Smooth muscle cell (in vitro differentiated cells): ENCODE data around the gene NANOG. TPM values are rescaled to one million over a fixed set of nuclear protein-coding genes. Genes with fewer than 3 reads are reported as not detected.
A peak's percentile ranks its signal among the peaks of the same experiment; 100 is the strongest.
"Not testable (repeated sequence)": the region's sequence is repeated elsewhere in the genome, so short reads cannot be mapped to it uniquely, and the experiment has no call there.

Source experiments
- DNase-seq: peaks from one replicate; lab custom pipeline; 2025; ENCODE audit not compliant: unreplicated experiment; lab: John Stamatoyannopoulos, UW
- H2AFZ ChIP-seq: fragments of 200-600 bp; sonication (generic); 2 replicates; pipeline ENCODE4 v1.6.0; 2016; ENCODE audit warnings: antibody characterized with exemption, low read depth, mild to moderate bottlenecking
- H3F3A ChIP-seq: fragments of 200-600 bp; sonication (generic); 2 replicates; pipeline ENCODE4 v1.6.0; 2017; ENCODE audit warnings: antibody characterized with exemption, low read depth
- H3K27ac ChIP-seq: fragments of 200-600 bp; sonication (generic); 2 replicates; pipeline ENCODE4 v1.5.1; 2016; ENCODE audit warnings: low read depth, mild to moderate bottlenecking
- H3K27me3 ChIP-seq: fragments of 200-600 bp; sonication (generic); 2 replicates; pipeline ENCODE4 v1.6.1; 2016; ENCODE audit warnings: low read depth, mild to moderate bottlenecking
- H3K36me3 ChIP-seq: fragments of 200-600 bp; sonication (generic); 2 replicates; pipeline ENCODE4 v1.5.1; 2016; ENCODE audit warnings: low read depth
- H3K4me1 ChIP-seq: fragments of 200-600 bp; sonication (generic); 2 replicates; pipeline ENCODE4 v1.5.1; 2016; ENCODE audit warnings: low read depth
- H3K4me2 ChIP-seq: fragments of 200-600 bp; sonication (generic); 2 replicates; pipeline ENCODE4 v1.6.0; 2016; ENCODE audit warnings: mild to moderate bottlenecking
- H3K4me3 ChIP-seq: fragments of 200-600 bp; sonication (generic); 2 replicates; pipeline ENCODE4 v1.5.1; 2016; ENCODE audit warnings: mild to moderate bottlenecking
- H3K79me2 ChIP-seq: fragments of 200-600 bp; sonication (generic); 2 replicates; pipeline ENCODE4 v1.6.0; 2016; ENCODE audit warnings: low read depth, mild to moderate bottlenecking
- H3K9ac ChIP-seq: fragments of 200-600 bp; sonication (generic); 2 replicates; pipeline ENCODE4 v1.6.0; 2016; ENCODE audit warnings: low read depth
- H3K9me3 ChIP-seq: fragments of 200-600 bp; sonication (generic); replicated peaks from 2 replicates; pipeline ENCODE4 v1.5.1; 2016; ENCODE audit warnings: low read depth
- H4K20me1 ChIP-seq: fragments of 200-600 bp; sonication (generic); 2 replicates; pipeline ENCODE4 v1.6.0; 2016; ENCODE audit warnings: low read depth
- WGBS: methylation state at CpG from one replicate; pipeline ENCODE4 v1.1.7; 2016; ENCODE audit warnings: low lambda C conversion rate; 5-methylcytosine and 5-hydroxymethylcytosine counted together
- polyA plus RNA-seq: library from polyadenylated mRNA; unstranded; fragments of >200 nt; fragmentation: Nextera tagmentation; extraction: Ambion mirVana; gene quantifications from 2 replicates; pipeline ENCODE4 v1.2.1, GENCODE V29; 2016
- total RNA-seq: library from RNA; depleted of rRNA; stranded (reverse); fragments of >200 nt; gene quantifications from 2 replicates; pipeline ENCODE4 v1.2.3, GENCODE V29; 2014
- TF ChIP-seq, protein P1 (sequence below): fragments of 200-600 bp; sonication (generic); IDR thresholded peaks from 2 replicates; pipeline ENCODE4 v1.5.1; 2017; ENCODE audit warnings: borderline replicate concordance, mild to moderate bottlenecking, antibody characterized with exemption; ENCODE audit not compliant: insufficient read depth, poor library complexity, severe bottlenecking

Gene NANOG
- total and polyA plus RNA-seq, 2 experiments from 2014 or later: not detected

DNA sequence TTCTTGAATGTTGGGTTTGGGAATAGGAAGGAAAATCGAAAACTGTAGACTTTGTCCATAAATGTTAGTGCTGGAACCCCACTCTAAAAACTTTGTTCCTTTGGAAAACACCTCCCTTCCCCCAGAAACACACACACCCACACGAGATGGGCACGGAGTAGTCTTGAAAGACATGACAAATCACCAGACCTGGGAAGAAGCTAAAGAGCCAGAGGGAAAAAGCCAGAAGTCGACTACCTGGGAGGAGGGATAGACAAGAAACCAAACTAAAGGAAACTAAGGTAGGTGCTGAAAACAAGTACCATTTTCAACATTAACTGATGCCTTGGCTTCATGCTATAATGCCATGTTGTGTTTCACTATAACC lies 925 bp upstream of the NANOG start:
- no peak for DNase-seq
- no peaks in the 10 kb centered on the region for H3K36me3 ChIP-seq

DNA sequence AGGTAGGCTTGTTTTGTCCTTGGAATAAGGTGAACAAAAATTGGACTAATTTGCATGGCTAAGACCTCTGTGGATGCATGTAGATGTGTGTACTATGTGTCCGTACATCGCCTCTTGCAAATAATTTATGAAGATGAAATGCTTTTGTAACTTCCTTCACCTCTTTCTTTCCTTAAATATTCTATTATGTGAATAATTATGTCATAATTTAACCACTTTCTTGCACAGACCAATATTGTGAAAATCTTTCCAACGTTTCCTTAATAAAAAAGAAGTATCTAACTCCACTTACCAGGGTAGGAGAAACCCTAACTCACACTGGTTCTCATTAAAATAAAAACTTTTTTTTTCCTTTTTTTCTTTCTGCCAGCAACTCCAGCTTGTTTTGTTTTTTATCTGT lies 4.0 kb downstream of the NANOG start:
- peaks cover 3% of the 10 kb centered on the region for H3K4me1 ChIP-seq
- no peak overlapping the region for H3K9ac ChIP-seq
- H3K36me3 ChIP-seq: no peaks in the 10 kb centered on the region
- H3F3A ChIP-seq: no peaks in the 10 kb centered on the region
- H3K27ac ChIP-seq: no peak overlapping the region
- DNase-seq: no peak
- peaks cover 20% of the 10 kb centered on the region for H3K27me3 ChIP-seq
- TF ChIP-seq, protein P1, sequence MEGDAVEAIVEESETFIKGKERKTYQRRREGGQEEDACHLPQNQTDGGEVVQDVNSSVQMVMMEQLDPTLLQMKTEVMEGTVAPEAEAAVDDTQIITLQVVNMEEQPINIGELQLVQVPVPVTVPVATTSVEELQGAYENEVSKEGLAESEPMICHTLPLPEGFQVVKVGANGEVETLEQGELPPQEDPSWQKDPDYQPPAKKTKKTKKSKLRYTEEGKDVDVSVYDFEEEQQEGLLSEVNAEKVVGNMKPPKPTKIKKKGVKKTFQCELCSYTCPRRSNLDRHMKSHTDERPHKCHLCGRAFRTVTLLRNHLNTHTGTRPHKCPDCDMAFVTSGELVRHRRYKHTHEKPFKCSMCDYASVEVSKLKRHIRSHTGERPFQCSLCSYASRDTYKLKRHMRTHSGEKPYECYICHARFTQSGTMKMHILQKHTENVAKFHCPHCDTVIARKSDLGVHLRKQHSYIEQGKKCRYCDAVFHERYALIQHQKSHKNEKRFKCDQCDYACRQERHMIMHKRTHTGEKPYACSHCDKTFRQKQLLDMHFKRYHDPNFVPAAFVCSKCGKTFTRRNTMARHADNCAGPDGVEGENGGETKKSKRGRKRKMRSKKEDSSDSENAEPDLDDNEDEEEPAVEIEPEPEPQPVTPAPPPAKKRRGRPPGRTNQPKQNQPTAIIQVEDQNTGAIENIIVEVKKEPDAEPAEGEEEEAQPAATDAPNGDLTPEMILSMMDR: no peak
- no peak overlapping the region for H3K4me2 ChIP-seq
- no peak overlapping the region for H2AFZ ChIP-seq
- H3K4me3 ChIP-seq: no peak overlapping the region
- no peaks in the 10 kb centered on the region for H3K79me2 ChIP-seq
- H4K20me1 ChIP-seq: no peaks in the 10 kb centered on the region
- 62% methylated on average over 3 of the region's 3 CpGs for WGBS
- H3K9me3 ChIP-seq: no peaks in the 10 kb centered on the region

More for the DNA sequence above, 925 bp upstream of the NANOG start:
- peaks cover 33% of the 10 kb centered on the region for H3K27me3 ChIP-seq
- no peaks in the 10 kb centered on the region for H3K9me3 ChIP-seq
- peak overlapping the region; percentile 23 for H2AFZ ChIP-seq
- H4K20me1 ChIP-seq: no peaks in the 10 kb centered on the region
- no peak overlapping the region for H3K4me3 ChIP-seq
- WGBS: 11% methylated on average over 4 of the region's 4 CpGs
- TF ChIP-seq, protein P1: no peak
- no peaks in the 10 kb centered on the region for H3K79me2 ChIP-seq
- no peak overlapping the region for H3K9ac ChIP-seq
- no peaks in the 10 kb centered on the region for H3K4me1 ChIP-seq
- H3F3A ChIP-seq: no peaks in the 10 kb centered on the region
- peak overlapping the region; percentile 52 for H3K4me2 ChIP-seq
- no peak overlapping the region for H3K27ac ChIP-seq

DNA sequence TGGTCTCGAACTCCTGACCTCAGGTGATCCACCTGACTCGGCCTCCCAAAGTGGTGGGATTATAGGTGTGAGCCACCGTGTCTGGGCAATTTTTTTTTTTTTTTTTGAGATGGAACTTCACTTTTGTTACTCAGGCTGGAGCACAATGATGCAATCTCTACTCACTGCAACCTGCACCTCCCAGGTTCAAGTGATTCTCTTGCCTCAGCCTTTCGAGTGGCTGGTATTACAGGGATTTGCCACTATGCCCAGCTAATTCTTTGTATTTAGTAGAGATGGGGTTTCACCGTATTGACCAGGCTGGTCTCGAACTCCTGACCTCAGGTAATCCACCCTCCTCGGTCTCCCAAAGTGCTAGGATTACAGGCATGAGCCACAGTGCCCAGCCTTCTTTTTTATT lies 8.1 kb downstream of the NANOG start:
- not testable (repeated sequence) for H3K27me3 ChIP-seq, H3K4me3 ChIP-seq, H3F3A ChIP-seq, H3K79me2 ChIP-seq, H3K4me1 ChIP-seq, H3K27ac ChIP-seq, H4K20me1 ChIP-seq, H3K36me3 ChIP-seq, H3K9me3 ChIP-seq, H2AFZ ChIP-seq, H3K4me2 ChIP-seq, DNase-seq, H3K9ac ChIP-seq
- WGBS: 82% methylated on average over 7 of the region's 7 CpGs

DNA sequence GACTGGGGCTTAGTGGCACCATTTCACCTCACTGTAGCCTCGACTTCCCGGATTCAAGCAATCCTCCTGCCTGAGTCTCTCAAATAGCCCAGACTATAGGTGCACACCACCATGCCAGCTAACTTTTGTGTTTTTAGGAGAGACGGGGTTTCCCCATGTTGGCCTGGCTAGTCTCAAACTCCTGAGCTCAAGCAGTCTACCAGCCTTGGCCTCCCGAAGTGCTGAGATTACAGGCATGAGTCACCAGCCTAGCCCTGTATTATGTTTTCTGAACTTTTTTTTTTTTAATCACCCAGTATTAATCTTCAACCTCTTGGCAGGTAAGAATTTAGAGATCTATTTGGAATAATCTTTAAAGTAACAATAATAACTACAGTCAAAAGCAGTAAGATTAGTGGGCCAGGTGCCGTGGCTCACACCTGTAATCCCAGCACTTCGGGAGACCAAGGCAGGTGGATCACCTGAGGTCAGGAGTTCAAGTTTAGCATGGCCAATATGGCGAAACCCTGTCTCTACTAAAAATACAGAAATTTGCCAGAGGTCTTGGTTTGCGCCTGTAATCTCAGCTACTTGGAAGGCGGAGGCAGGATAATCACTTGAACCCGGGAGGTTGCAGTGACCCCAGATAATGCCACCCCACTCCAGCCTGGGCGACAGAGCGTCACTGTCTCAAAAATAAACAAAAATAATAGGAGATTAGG lies 8.6 kb downstream of the NANOG start:
- DNase-seq: no peak
- no peaks in the 10 kb centered on the region for H3K9me3 ChIP-seq
- H3K36me3 ChIP-seq: no peaks in the 10 kb centered on the region
- H3K27ac ChIP-seq: no peak overlapping the region
- no peak overlapping the region for H2AFZ ChIP-seq
- 60% methylated on average over 12 of the region's 12 CpGs for WGBS
- H3F3A ChIP-seq: no peaks in the 10 kb centered on the region
- H3K4me3 ChIP-seq: no peak overlapping the region
- H3K4me2 ChIP-seq: no peak overlapping the region
- no peaks in the 10 kb centered on the region for H4K20me1 ChIP-seq
- no peak overlapping the region for H3K9ac ChIP-seq
- H3K27me3 ChIP-seq: no peaks in the 10 kb centered on the region
- H3K79me2 ChIP-seq: no peaks in the 10 kb centered on the region
- peaks cover 6% of the 10 kb centered on the region for H3K4me1 ChIP-seq
- TF ChIP-seq, protein P1: no peak

DNA sequence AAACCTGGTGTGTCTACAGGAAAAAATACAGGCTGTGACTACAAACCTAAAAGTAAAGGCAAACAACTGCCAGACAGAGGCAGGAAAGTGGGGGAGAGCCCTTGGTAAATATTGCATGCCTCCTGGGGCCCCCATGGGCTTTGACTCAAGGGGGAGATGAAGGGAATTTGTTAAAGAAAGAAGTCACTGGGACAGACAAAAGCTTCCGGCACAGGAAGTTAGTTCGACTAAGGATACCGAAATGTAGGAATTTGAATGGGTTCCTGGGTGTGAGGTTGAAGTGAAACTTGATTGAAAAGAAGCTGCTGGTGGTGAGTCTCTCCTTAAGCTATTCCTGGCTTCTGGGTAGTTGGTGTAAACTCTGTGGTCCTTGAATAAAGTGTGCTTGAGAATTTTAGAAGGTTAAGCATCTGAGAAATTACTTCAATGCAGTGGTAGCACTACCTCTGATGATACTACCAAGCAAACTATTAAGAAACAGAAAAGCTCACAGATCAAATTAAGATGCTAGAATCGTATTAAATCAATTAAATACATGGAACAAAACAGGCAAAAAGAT lies 9.6 kb downstream of the NANOG start:
- H3K27ac ChIP-seq, H3F3A ChIP-seq, H4K20me1 ChIP-seq, H3K79me2 ChIP-seq, H3K4me3 ChIP-seq, H2AFZ ChIP-seq, H3K36me3 ChIP-seq, H3K9ac ChIP-seq, H3K9me3 ChIP-seq, DNase-seq, H3K4me2 ChIP-seq, H3K4me1 ChIP-seq, H3K27me3 ChIP-seq: not testable (repeated sequence)
- 55% methylated on average over 2 of the region's 4 CpGs for WGBS
